ENCODE data around the gene EPB41L4B. TPM values are rescaled to one million over a fixed set of nuclear protein-coding genes. Genes with fewer than 3 reads are reported as not detected.
"Not testable (repeated sequence)": the region's sequence is repeated elsewhere in the genome, so short reads cannot be mapped to it uniquely, and the experiment has no call there.

Gene EPB41L4B
- total and polyA plus RNA-seq, 2 donors from 2014 or later, result 6.5 to 7.7 TPM

- H3K27ac ChIP-seq (ENCODE audit: low read depth in 2 of 2, low read length in 2 of 2), result no peak overlapping the region
- H3K9me3 ChIP-seq (ENCODE audit: control insufficient read depth in 2 of 3, insufficient read depth in 1 of 3, low read length in 3 of 3), result no peaks in the 10 kb centered on the region
- no peaks in the 10 kb centered on the region for H3K27me3 ChIP-seq (ENCODE audit: control insufficient read depth, insufficient read depth, low read length)
- no peak for TF ChIP-seq CTCF (IDR thresholded peaks at IDR 0.05; ENCODE audit: borderline replicate concordance, extremely low read depth, insufficient read depth)
- DNase-seq, result no peak
- H3K9ac ChIP-seq (ENCODE audit: low read length in 3 of 3), result no peak overlapping the region
- no peaks in the 10 kb centered on the region for H3K4me1 ChIP-seq (ENCODE audit: control insufficient read depth in 2 of 3, insufficient read depth in 2 of 3, low read depth in 1 of 3, low read length in 3 of 3)
- H3K36me3 ChIP-seq (ENCODE audit: control insufficient read depth in 2 of 3, insufficient read depth in 3 of 3, low read length in 3 of 3), result no peaks in the 10 kb centered on the region
- FAIRE-seq, result no peak
- intact Hi-C loops (cut with DNase I), result no loop called here
- no peak overlapping the region for H3K4me3 ChIP-seq (ENCODE audit: low read length in 3 of 3)
Observed at GRCh38 chr9:109133533-109133932, 187.3 kb downstream of the EPB41L4B start.

DNA sequence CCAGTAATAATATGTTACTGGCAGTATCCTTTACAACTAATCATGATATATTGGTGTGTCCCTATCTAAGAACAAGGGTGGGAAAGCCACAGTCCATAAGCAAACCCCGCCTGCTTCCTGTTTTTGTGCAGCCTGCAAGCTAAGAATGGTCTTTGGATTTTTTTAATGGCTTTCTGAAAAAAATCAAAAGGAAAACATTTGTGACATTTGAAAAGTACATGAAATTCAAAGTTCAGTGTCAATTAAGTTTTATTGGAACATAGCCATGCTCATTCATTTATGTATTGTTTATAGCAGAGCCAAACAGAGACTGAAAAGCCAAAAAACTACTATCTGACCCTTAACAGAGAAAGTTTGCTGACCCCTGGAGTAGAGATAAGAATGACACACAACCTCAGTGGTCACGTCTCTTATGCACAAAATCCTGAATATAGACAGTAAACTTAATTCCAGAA lies 188.3 kb downstream of the EPB41L4B start:
- Histone ChIP-seq H3K36me3 (ENCODE audit: control insufficient read depth in 2 of 3, insufficient read depth in 3 of 3, low read length in 3 of 3) (no peaks in the 10 kb centered on the region), H3K9me3 (ENCODE audit: control insufficient read depth in 2 of 3, insufficient read depth in 1 of 3, low read length in 3 of 3) (no peaks in the 10 kb centered on the region), H3K4me3 (ENCODE audit: low read length in 3 of 3) (no peak overlapping the region), H3K27ac (ENCODE audit: low read depth in 2 of 2, low read length in 2 of 2) (no peak overlapping the region), H3K27me3 (ENCODE audit: control insufficient read depth, insufficient read depth, low read length) (no peaks in the 10 kb centered on the region), H3K9ac (ENCODE audit: low read length in 3 of 3) (no peak overlapping the region), H3K4me1 (ENCODE audit: control insufficient read depth in 2 of 3, insufficient read depth in 2 of 3, low read depth in 1 of 3, low read length in 3 of 3) (no peaks in the 10 kb centered on the region)
- TF ChIP-seq CTCF (IDR thresholded peaks at IDR 0.05; ENCODE audit: borderline replicate concordance, extremely low read depth, insufficient read depth), result no peak
- FAIRE-seq, result no peak
- intact Hi-C loops (cut with DNase I), result no loop called here
- DNase-seq, result peak in 1 of 5 donors; percentile 62

DNA sequence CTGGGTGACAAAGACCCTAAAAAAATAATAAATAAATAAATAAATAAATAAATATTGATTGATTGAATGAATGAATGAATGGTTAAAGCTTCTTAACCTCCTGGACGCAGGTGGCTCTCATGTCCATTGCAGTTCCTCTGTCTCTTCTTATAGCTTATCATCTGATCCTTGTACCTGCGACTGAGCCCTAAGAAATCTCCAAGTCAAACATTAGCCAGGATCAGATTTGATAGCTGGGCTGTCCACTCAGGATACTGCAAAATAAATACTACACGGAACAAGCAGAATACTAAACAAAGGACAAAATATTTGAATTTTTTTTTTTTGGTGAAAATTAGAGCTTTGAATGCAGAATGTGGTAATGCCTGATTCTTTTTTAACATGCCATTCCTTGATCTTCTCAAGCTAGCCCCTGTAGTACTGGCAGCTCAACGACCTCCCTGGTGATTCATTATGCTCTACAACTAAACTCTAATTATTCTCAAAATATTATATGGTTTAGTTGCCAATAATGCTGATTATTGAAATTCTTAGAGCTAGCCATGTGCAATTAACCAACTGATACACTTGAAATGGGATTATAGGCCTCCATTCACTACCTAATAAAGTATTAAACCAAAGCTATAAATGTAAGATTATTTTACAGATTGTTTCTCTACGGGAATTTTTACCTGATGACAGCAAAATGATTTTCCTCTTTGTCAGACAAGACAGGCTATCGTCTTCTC lies 191.2 kb downstream of the EPB41L4B start:
- no peak overlapping the region for H3K27ac ChIP-seq (ENCODE audit: low read depth in 2 of 2, low read length in 2 of 2)
- H3K4me3 ChIP-seq (ENCODE audit: low read length in 3 of 3), result no peak overlapping the region
- H3K36me3 ChIP-seq (ENCODE audit: control insufficient read depth in 2 of 3, insufficient read depth in 3 of 3, low read length in 3 of 3), result no peaks in the 10 kb centered on the region
- no peak for FAIRE-seq
- intact Hi-C loops (cut with DNase I), result no loop called here
- no peaks in the 10 kb centered on the region for H3K27me3 ChIP-seq (ENCODE audit: control insufficient read depth, insufficient read depth, low read length)
- DNase-seq, result no peak
- no peak overlapping the region for H3K9ac ChIP-seq (ENCODE audit: low read length in 3 of 3)
- no peak for TF ChIP-seq CTCF (IDR thresholded peaks at IDR 0.05; ENCODE audit: borderline replicate concordance, extremely low read depth, insufficient read depth)
- no peaks in the 10 kb centered on the region for H3K9me3 ChIP-seq (ENCODE audit: control insufficient read depth in 2 of 3, insufficient read depth in 1 of 3, low read length in 3 of 3)
- H3K4me1 ChIP-seq (ENCODE audit: control insufficient read depth in 2 of 3, insufficient read depth in 2 of 3, low read depth in 1 of 3, low read length in 3 of 3), result no peaks in the 10 kb centered on the region

GRCh38 chr9:109126671-109127070 lies 194.2 kb downstream of the EPB41L4B start:
- H3K4me1 ChIP-seq (ENCODE audit: control insufficient read depth in 2 of 3, insufficient read depth in 2 of 3, low read depth in 1 of 3, low read length in 3 of 3); intact Hi-C loops (cut with DNase I); H3K27me3 ChIP-seq (ENCODE audit: control insufficient read depth, insufficient read depth, low read length); H3K4me3 ChIP-seq (ENCODE audit: low read length in 3 of 3); DNase-seq; H3K9ac ChIP-seq (ENCODE audit: low read length in 3 of 3); H3K36me3 ChIP-seq (ENCODE audit: control insufficient read depth in 2 of 3, insufficient read depth in 3 of 3, low read length in 3 of 3); FAIRE-seq; H3K9me3 ChIP-seq (ENCODE audit: control insufficient read depth in 2 of 3, insufficient read depth in 1 of 3, low read length in 3 of 3); H3K27ac ChIP-seq (ENCODE audit: low read depth in 2 of 2, low read length in 2 of 2): not testable (repeated sequence)

Measured in kidney (tissue), 14 donors.